Hair follicle dermal papilla cell (primary cell): ENCODE results near the gene SLC22A2. TPM values are rescaled to one million over a fixed set of nuclear protein-coding genes. Genes with fewer than 3 reads are reported as not detected.

Experiments used
- total RNA-seq: library from RNA; depleted of rRNA; stranded (reverse); fragments of >200 nt; gene quantifications from 2 replicates; pipeline ENCODE4 v1.2.3, GENCODE V29; 2012

The SLC22A2 gene
- not detected in 2 replicates for total RNA-seq

GRCh38 chr6:160258346-160259142 lies at the start of gene SLC22A2:
Gene SLC22A2 (minus strand): TSS chr6:160258821. CDS start chr6:160258757, 64 bp downstream.

Other genes starting within 250 kb of the SLC22A2 start
- 0.12 and 0.49 TPM in 2 replicates for gene SLC22A1, start 137.0 kb downstream of the SLC22A2 start, total RNA-seq
- 0.12 and 0.16 TPM in 2 replicates for gene SLC22A3, start 89.6 kb upstream of the SLC22A2 start, total RNA-seq